ENCODE results near the gene COL18A1.

DNA sequence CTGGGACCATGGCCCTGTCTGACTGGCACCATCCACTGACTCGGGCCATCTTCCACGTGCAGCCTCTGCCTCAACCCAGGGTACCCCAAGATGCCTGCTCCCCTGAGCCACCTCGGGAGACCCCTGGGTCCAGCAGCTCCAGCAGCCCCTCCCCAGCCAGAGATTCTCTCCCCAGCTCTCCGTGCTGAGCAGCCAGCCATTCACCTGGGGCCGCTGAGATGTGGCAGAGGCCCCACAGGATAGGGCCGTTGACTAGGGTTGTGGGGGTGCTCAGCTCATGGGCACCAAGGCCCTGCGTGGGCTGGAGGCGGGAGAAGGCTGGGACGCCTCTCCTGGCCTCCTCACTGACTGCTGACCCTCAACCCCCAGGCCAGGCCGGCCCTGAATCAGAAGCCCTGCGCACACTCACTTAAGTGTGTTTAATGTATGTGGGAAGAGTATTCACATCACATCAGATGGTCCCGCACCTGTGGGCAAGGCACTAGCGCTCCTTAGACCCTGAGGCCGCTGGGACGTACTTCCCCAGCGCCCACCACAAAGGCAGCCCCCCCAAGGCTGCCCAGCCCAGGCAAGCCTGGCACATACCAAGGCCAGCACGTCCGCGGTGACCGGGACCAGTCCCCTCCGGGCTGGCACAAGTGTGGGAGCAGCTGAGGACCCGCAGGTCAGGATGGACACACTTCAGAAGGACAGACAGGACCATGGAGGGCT lies 109.5 kb downstream of the COL18A1 start:
- no peak for TF ChIP-seq PPARA (CRISPR knock-in tag; IDR thresholded peaks at IDR 0.05; ENCODE audit: borderline replicate concordance)
- TF ChIP-seq GLIS3 (CRISPR knock-in tag; IDR thresholded peaks at IDR 0.05) = no peak
- no peak for TF ChIP-seq TOX (CRISPR knock-in tag; IDR thresholded peaks at IDR 0.05; ENCODE audit: borderline replicate concordance)
- no peak for TF ChIP-seq CSDC2 (CRISPR knock-in tag; IDR thresholded peaks at IDR 0.05)
- TF ChIP-seq, protein P1, sequence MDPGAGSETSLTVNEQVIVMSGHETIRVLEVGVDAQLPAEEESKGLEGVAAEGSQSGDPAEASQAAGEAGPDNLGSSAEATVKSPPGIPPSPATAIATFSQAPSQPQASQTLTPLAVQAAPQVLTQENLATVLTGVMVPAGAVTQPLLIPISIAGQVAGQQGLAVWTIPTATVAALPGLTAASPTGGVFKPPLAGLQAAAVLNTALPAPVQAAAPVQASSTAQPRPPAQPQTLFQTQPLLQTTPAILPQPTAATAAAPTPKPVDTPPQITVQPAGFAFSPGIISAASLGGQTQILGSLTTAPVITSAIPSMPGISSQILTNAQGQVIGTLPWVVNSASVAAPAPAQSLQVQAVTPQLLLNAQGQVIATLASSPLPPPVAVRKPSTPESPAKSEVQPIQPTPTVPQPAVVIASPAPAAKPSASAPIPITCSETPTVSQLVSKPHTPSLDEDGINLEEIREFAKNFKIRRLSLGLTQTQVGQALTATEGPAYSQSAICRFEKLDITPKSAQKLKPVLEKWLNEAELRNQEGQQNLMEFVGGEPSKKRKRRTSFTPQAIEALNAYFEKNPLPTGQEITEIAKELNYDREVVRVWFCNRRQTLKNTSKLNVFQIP (CRISPR knock-in tag; IDR thresholded peaks at IDR 0.05; ENCODE audit: borderline replicate concordance, low read depth) = no peak
